Measurements from ENCODE around the gene LSM4. TPM values are rescaled to one million over a fixed set of nuclear protein-coding genes. Genes with fewer than 3 reads are reported as not detected.

Gene LSM4
- total RNA-seq, 1 donor from 2014 or later: 69.0 TPM

GRCh38 chr19:18310966-18311365 is 11.9 kb downstream of the LSM4 start:
- no peak for DNase-seq

DNA sequence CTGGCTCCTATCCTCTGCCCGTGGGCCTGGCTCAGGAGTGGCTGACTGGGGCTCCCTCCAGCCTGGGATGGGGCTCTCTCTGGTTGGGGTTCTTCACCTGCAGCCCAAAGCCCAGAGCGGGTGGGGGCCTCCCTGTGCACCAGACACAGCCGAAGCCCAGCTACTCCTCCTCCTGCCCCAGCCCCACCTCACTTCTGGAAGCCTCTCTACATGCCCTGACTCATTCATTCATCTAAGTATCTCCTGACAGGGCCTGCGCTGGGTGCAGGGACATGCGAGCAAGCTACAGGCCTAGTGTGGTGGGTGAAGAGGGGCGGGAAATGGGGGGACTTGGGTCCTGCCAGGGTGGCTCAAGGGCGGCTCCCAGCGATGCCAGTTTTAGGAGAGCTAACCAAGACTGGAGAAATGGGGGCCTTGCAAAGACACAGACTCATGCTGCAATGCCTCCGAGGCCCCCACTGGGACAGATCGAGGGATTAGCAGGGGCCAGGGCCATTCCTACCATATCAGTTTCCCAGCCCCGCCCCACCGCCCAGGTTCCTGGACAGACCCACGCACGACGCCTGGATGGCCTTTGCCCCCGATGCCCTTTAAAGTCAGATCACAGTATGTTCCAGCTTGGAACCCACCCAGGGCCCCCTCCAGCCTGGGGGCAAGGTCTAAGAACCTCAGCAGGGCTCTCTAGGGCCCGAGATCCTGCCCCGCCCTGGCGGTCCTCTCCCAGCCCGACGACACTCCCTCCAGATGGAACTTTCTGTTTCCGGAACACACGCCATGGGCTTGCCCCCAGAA is 12.6 kb downstream of the LSM4 start:
- DNase-seq: no peak

GRCh38 chr19:18309525-18310064 is 13.3 kb downstream of the LSM4 start:
- DNase-seq: no peak

GRCh38 chr19:18308948-18309325 is 13.9 kb downstream of the LSM4 start:
- DNase-seq: no peak

- DNase-seq: no peak
Observed at GRCh38 chr19:18308051-18308947, 14.6 kb downstream of the LSM4 start.

GRCh38 chr19:18307271-18307681 is 15.6 kb downstream of the LSM4 start:
- no peak for DNase-seq

DNA sequence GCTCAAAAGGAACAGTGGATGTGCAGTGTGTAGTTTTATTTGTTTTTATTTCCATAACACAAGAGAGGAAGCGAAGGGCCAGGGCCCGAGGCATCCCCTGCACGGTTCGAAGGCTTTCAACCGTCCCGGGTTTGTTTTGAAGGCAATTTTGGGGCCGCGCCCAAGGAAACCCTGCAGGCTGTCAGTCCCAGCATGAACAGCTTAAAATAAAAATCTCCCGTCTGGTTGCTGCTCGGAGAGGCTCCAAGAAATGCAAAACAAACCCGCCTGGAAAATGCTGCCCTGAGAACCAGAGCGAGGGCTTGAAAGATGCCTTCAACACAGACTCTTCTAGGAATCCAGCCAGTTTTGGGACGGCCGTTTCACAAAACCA is 16.0 kb downstream of the LSM4 start:
- DNase-seq: no peak

GRCh38 chr19:18306209-18306887 is 16.5 kb downstream of the LSM4 start:
- DNase-seq: no peak

GRCh38 chr19:18304458-18305310 is 18.2 kb downstream of the LSM4 start:
- peak; percentile 83 for DNase-seq

GRCh38 chr19:18304208-18304457 is 18.7 kb downstream of the LSM4 start:
- no peak for DNase-seq

DNA sequence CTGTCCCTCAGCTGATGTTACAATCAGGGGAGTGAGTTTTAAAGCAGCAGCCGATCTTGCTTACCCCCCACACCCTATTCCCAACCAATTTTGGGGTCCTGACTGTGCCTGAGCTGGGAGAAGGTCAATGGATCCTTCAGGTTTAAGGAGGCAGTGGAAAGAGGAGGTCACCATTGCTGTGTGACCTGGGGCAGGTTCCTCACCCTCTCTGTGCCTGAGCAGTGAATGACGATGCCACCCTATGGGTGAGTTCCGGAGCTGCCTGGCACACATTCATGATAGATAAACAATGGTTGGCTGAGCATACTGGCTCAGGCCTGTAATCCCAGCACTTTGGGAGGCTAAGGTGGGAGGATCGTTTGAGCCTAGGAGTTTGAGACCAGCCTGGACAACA is 21.2 kb downstream of the LSM4 start:
- DNase-seq: no peak

DNA sequence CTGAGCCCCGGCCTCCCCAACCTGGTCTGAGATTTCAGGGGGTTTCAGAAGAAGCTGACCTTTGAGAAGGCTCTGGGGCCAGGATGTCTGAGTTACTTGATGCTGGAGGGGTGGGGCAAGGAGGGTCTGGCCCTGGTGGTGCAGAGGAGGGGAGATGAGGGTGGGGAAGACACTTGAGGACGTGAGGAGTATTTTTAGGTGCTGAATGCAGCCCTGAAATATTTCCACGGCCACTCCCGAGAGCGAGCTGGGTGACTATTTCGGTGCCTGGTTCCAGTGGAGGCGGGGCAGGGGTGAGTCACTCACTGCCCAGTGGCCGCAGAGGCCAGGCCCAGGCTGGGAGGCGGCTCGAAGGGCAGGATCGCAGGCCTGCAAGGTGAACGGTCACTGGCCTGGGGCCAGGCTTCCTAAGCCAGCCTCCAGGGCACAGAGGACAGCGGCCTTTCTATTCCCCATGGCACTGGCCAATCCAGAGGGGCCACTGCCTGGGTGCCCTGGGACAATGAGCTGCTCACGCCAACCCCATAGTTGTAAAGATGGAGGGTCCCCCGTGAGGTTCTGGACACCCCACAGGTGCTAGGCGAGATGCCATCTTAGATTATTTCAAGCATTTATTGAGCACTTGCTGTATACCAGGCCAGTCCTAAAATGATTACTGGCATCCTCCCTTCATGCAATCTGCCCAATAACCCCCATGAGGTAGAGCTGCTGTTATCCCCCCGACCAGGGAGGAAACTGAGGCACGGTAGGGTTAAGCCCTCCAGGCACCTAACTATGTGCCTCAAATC is 21.8 kb downstream of the LSM4 start:
- no peak for DNase-seq

- DNase-seq: no peak
Observed at GRCh38 chr19:18299654-18300053, 23.2 kb downstream of the LSM4 start.

GRCh38 chr19:18298601-18299000 is 24.3 kb downstream of the LSM4 start:
- no peak for DNase-seq

GRCh38 chr19:18297308-18297707 is 25.6 kb downstream of the LSM4 start:
- DNase-seq: no peak

DNA sequence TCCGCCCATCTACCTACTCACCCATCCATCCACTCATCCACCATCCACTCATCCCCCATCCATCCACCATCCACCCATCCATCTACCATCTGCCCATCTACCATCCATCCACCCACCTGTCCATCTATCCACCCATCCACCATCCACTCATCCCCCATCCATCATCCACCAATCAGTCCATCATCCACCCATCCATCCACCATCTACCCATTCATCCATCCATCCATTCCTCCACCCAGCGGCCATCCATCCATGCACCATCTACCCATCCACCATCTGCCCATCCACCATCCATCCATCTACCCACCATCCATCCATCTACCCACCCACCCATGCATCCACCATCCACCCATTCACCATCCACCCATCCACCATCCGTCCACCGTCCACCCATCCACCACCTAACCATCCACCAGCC is 27.8 kb downstream of the LSM4 start:
- DNase-seq: no peak

DNA sequence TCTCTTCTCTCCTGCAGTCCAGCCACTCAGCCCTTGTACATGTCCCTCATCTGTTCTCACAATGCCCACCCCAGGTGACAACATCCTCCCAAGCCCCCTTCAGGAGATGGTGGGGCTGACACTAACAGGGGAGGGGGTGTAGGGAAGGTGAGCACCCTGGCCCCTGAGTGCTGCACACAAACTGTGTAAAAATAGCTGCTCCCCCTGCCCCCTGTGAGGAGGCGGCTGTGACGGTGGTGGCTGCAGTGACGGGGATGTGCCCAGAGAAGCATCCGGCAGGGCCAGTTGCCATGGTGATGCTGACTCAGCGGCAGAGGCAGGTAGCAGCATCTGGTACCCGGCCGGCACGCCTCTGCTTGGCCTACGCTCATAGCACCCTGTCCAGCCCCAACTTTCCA is 28.4 kb downstream of the LSM4 start:
- no peak for DNase-seq

- DNase-seq: no peak
Observed at GRCh38 chr19:18293642-18294466, 29.0 kb downstream of the LSM4 start.

DNA sequence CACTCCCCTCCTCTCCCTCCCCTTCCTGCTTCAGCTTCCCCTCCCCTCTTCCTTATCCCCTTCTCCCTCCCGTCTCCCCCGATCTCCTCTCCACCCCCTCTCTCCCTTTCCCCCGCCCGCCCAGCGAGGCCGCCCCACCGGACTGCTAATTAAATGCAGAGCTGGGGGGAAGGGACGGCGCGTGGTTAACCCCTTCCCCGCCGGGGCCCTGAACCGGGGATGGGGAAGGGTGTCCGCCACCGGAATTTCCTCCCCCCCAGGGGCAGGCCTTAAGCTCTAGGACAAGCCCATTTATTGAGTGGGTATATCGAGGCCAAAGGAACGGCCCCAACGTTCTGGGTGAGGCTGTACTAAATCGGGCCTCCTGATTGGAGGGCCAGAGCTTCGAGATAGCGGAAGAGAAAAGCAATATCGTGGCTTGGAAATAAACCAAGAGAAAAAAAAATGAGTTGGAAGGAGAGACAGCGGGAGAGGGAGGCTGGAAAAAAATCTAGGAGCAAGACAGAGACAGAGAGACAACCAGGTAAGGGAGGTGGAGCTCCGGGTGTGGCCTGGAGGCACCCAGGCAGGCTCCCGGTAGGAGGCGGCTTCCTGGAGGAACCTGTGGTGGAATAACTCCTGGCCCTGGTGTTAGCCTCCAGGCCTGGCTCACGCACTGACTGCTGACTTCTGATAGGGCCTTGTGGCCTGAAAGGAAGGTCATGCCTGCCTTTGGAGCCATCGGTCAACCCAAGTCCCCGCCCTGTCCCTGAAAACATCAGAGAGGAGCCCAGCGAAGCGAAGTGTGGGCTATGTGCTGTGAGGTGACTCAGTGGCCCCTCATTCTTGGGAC is 29.9 kb downstream of the LSM4 start:
- peak; percentile 85 for DNase-seq

Data from skin of body (tissue), 2 donors.